IPS DF 4.7 (cell line): ENCODE measurements around the gene ADGRG7.

Experiments
- DNase-seq: peaks from one replicate; pipeline ENCODE4 v3.0.0-alpha.2; 2013; ENCODE audit warnings: low spot score; ENCODE audit errors: extremely low read depth

ADGRG7 gene

DNA sequence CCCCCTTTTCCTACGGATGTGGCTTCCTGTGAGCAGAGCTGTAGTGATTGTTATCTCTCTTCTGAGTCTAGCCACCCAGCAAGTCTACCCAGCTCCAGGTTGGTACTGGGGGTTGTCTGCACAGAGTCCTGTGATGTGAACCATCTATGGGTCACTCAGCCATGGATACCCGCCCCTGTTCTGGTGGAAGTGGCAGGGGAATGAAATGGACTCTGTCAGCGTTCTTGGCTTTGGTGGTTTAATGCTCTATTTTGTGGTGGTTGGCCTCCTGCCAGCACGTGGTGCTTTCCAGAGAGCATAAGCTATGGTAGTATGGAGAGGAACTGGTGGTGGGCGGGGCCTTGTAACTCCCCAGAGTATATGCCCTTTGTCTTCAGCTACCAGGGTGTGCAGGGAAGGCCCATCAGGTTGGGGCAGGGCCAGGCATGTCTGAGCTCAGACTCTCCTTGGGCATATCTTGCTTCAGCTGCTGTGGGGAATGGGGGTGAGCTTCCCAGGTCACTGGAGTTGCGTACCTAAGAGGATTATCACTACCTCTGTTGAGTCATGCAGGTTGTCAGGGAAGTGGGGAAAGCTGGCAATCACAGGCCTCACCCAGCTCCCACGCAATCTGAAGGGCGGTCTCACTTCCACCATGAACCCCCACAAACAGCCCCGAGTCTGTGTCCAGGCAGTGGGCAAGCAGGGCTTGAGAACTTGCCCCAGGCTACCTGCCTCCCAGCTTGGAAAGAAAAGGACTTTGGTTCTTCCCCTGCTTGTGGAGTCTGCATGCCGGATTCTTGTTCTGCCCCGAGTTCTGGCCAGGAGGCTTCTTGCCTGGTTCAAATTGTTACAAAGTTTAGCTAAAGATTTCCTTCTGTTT is 9.0 kb upstream of the ADGRG7 start:
- no peak for DNase-seq

DNA sequence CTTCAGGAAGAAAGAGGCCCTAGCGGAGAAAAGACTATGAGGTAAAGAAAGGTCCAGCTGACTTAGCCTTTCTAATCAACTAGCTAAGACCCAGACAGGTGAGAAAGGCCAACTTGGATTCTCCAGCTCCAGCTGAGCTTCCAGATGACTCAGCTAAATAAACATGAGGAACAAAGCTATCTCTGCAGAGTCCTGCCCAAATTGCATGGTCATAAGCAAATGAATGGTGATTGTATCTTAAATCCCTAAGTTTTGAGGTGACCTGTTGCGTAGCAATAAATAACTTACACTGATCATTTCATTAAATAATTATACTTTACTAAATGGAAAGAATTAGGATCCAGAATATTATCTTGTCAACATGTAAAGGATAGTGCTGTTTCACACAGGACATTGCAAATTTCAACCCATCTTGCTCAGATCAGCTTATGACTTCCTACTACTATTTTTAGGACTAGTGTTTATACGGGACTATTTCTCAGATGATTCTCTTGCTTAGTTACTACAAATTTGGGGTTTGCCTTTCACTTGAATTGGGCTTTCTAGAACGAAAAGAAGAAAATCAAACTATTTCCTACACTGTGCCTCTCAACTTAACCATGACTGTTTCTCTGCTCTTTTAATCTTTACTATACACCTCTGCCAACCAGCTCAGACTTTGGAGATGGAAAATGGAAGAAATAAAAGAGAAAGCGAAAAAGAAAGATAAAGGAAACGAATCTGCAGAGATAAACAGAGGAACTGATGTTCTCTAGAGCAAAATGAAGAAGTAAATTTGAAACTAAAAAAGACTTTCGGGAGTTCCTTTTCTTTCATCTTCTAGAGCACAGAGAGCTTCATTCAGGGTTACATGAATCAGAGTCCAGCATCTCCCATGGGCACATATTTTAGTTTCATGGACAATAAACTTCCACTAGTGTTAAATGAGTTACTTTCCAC is 6.6 kb upstream of the ADGRG7 start:
- DNase-seq = peak; percentile 56

DNA sequence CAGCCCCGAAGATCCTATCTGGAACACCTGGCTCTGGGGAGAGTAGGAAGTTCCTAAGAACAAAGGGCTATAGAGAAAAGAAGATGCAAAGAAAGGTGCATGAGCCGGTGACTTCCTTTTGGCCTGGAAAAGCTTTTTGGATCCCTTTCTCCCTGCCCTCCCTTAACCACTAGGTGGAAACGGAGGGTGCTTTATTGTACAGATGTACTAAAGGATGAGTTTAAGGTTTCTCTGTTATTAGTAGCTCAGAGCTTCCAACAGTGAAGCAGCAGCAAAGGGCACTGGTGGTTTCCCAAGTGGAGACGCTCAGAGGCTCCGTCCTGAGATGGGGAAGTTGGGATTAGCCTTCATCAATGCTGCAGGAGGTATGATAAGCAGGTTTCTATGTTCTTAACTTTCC is 5.9 kb upstream of the ADGRG7 start:
- peak; percentile 22 for DNase-seq

DNA sequence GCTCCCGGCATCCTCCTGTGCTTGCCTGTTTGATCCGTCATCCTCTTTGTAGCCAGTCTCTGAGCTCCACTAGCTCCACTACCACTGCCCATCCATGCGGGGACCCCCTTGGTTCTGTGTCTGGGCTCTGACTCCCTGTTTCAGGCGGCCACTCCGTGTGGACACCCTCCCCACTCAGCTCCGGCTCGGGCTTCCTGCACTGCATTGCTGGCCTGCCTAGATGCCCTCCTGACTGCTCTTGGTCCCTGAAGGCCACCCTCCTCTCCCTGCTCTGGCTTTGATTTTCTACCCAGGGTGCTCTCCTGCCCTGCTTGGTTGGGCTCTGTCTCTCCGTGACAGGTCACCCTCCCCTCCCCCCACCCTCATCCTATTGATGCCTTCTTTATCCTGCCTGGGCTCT is 4.0 kb upstream of the ADGRG7 start:
- no peak for DNase-seq

- DNase-seq = no peak
Observed at GRCh38 chr3:100606894-100607512, 2.4 kb upstream of the ADGRG7 start.

DNA sequence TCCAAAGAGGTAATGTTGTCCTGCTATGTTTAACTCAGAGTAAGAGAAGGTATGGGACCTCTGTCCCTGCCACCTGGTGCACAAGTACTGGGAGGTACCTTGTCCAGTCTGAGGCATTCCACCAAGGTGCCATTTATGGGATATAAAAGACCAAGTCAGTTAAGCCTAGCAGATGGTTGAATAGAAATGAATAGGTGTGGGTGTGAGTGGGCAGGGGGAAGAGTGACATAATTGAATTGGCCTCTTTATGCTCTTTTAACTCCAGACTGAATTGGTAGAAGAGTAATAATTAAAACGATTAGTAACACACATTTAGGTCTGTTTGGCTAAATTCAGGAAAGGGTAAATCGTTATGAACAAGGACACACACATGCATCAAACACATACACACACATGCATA is 562 bp downstream of the ADGRG7 start:
- no peak for DNase-seq

DNA sequence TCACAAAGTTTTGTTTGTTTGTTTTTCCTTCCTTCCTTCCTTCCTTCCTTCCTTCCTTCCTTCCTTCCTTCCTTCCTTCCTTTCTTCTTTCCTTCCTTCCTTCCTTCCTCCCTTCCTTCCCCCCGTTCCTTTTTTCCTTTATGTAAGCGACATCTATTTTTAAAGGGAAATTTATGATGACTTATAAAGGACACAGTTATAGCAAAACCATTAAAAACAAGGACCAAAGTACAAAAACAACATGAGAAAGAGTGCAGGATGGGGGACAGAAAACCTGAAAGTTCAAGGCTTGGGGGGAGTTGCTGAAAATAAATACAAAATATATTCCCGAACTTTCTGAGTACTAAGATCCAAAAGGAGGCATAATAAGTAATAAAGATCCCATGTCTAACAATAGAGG is 1.8 kb downstream of the ADGRG7 start:
- DNase-seq = no peak

GRCh38 chr3:100613721-100614390 is 4.5 kb downstream of the ADGRG7 start:
- DNase-seq = no peak

DNA sequence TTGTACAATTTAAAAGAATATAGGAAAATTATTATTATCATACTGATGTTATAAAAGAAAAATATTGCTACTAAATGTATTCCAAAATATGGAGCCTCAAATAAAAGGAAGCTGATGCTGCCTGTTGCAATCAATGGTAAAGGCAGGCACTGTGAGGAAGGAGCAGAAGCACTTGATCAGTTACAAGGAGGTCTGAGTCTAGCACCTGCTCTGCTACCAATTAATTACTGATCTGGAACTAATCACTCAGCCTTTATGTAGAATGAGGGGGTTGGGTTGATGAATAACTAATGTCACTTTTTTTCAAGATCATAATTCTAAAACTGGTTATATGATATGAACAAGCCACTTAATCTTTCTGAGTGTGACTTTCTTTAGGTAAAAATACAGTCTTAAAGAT is 5.5 kb downstream of the ADGRG7 start:
- no peak for DNase-seq

DNA sequence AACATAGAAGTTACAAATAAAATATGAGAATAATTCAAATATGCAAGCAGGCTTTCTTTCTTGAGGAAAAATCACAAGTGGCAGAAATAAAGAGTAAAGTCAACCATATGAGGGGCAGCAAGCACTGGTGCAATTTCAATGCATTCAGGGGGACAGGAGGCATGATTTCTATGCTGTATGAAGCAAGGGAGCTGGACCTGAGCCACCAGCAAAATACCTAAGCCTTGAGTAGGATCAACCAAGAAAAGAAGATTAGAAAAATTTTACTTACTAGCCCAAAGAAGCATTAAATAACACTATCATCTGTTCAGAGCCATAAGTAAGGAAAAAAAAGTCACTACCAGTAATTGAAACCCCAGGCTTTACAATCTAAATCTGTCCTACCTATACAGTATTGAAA is 6.3 kb downstream of the ADGRG7 start:
- DNase-seq = no peak

DNA sequence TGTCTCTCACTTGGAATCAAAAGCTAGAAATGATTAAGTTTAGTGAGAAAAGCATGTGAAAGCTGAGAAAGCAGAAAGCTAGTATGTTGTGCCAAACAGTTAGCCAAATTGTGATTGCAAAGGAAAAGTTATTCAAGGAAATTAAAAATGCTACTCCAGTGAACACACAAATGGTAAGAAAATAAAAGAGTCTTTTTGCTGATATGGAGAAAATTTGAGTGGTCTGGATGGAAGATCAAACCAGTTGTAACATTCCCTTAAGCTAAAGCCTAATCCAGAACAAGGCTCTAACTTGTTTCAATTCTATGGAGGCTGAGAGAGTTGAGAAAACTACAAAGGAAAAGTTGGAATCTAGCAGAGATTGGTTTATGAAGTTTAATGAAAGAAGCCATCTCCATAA is 11.8 kb downstream of the ADGRG7 start:
- no peak for DNase-seq

- DNase-seq = no peak
Observed at GRCh38 chr3:100627491-100627890, 18.1 kb downstream of the ADGRG7 start.

DNA sequence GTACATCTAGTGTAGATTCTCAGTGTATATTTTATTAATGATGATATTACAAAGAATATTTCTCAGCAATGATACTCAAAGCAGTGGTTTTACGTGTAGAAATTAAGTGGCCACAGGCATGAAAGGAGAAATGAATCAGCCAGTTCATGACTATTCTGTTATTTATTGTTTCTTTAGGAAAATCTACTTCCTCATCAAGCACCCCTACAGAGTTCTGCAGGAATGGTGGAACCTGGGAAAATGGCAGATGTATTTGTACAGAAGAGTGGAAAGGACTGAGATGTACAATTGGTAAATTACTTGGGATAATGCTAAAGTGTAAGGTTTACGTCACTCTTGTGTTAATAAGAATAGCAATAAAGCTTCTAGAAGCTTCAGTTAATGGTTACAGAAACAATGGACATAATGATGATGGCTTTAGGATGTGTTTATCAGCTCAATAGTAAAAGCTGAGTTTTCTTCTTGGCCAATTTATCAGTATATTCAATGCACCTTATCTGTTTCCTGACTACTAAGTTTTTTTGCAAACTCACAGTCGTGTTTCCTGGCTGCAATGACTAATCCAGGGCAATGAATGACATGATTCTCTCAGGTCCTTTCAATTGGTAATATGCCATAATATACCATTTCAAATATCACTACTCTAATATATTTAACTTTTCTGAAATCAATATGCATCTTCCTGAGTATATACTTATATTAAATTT is 20.2 kb downstream of the ADGRG7 start:
- DNase-seq = no peak

DNA sequence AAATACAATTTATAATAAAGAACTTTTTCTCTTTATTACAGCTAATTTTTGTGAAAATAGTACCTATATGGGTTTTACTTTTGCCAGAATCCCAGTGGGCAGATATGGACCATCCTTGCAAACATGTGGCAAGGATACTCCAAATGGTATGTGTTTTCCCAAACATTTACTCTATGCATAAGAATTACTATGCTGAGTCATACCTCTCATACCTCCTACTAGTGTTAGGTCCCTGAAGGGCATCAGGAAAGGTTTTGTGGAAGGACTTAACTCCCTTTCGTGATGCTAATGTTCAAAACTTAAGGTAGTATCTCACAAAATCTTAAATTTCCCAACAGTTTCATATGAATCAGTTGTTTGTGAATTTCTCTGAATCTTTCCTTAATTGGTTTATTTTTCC is 21.3 kb downstream of the ADGRG7 start:
- no peak for DNase-seq

- no peak for DNase-seq
Observed at GRCh38 chr3:100631236-100631635, 21.8 kb downstream of the ADGRG7 start.

GRCh38 chr3:100634493-100635272 is 25.3 kb downstream of the ADGRG7 start:
- no peak for DNase-seq

GRCh38 chr3:100635273-100635701 is 25.9 kb downstream of the ADGRG7 start:
- no peak for DNase-seq

- no peak for DNase-seq
Observed at GRCh38 chr3:100637197-100637631, 27.8 kb downstream of the ADGRG7 start.

- DNase-seq = no peak
Observed at GRCh38 chr3:100640633-100641032, 31.2 kb downstream of the ADGRG7 start.
